Stomach (tissue), 9 donors: ENCODE results near the gene BSPRY. TPM values are rescaled to one million over a fixed set of nuclear protein-coding genes. Genes with fewer than 3 reads are reported as not detected.
"Not testable (repeated sequence)": the region's sequence is repeated elsewhere in the genome, so short reads cannot be mapped to it uniquely, and the experiment has no call there.

ENCODE experiments used
- DNase-seq, 2 donors: peaks; one replicate each; pipeline versions ENCODE4 v3.0.0 to v3.0.0-alpha.2; 2013 to 2019
- H3K27ac ChIP-seq, 5 donors: fragments of 200-600 bp in 4 of 5; sonication (generic) in 4 of 5; one replicate each; pipeline ENCODE4 v1.5.1; 2013 to 2019; ENCODE audit warnings: mild to moderate bottlenecking in 1 of 5, moderate library complexity in 1 of 5
- H3K27me3 ChIP-seq, 3 donors: fragments of 200-600 bp; sonication (generic); one replicate each; pipeline ENCODE4 v1.5.1; 2017 to 2019; ENCODE audit warnings: mixed run types in 1 of 3
- H3K36me3 ChIP-seq, 4 donors: fragments of 200-600 bp; sonication (generic); 1 replicate in 3 of 4; 2 replicates in 1 of 4; pipeline ENCODE4 v1.5.1; 2016 to 2019
- H3K4me1 ChIP-seq, 4 donors: fragments of 200-600 bp; sonication (generic); one replicate each; pipeline ENCODE4 v1.5.1; 2016 to 2019
- H3K4me3 ChIP-seq, 4 donors: fragments of 200-600 bp; sonication (generic) in 3 of 4; one replicate each; pipeline ENCODE4 v1.5.1; 2016 to 2019; ENCODE audit warnings: mild to moderate bottlenecking in 1 of 4
- H3K9me3 ChIP-seq, 4 donors: fragments of 200-600 bp; sonication (generic); one replicate each; pipeline ENCODE4 v1.5.1; 2016 to 2019
- CTCF ChIP-seq, 7 experiments: fragments of 450-650 bp in 4 of 7; fragments of 200-600 bp in 3 of 7; sonication (generic) in 3 of 7; IDR thresholded peaks; one replicate each; pipeline ENCODE4 v1.5.1; 2016 to 2019; ENCODE audit warnings: antibody characterized with exemption in 7 of 7, control low read depth in 2 of 7, mild to moderate bottlenecking in 1 of 7
- EP300 ChIP-seq: sonication (generic); formaldehyde crosslinking; IDR thresholded peaks from one replicate; pipeline ENCODE4 v1.6.1; 2017; ENCODE audit warnings: antibody characterized with exemption
- POLR2A ChIP-seq, 4 donors: fragments of 450-650 bp; IDR thresholded peaks; one replicate each; pipeline ENCODE4 v1.6.1; 2016; ENCODE audit warnings: antibody characterized with exemption in 4 of 4, control low read depth in 2 of 4, mild to moderate bottlenecking in 1 of 4, moderate library complexity in 1 of 4
- POLR2AphosphoS5 ChIP-seq, 3 donors: sonication (generic); formaldehyde crosslinking; IDR thresholded peaks; one replicate each; pipeline ENCODE4 v1.6.1; 2016; ENCODE audit warnings: antibody characterized with exemption in 3 of 3
- WGBS, 5 donors: extraction: QIAGEN DNeasy Blood & Tissue Kit in 3 of 5; methylation state at CpG; one replicate each; pipeline versions ENCODE4 v1.1.5 to v1.1.7; 2013 to 2018; 5-methylcytosine and 5-hydroxymethylcytosine counted together
- intact Hi-C: fragments of 100-400 bp; cut with DNase I; formaldehyde crosslinking; loops from one replicate; pipeline ENCODE4 v1.15.1; 2023; ENCODE audit warnings: low total_unique reads
- polyA plus RNA-seq, 3 donors: library from polyadenylated mRNA; stranded (reverse); fragments of 200-250 nt; gene quantifications; one replicate each; pipeline ENCODE4 v1.2.3, GENCODE V29; 2013
- total RNA-seq, 5 donors: library from RNA; depleted of rRNA; stranded (reverse); fragments of >200 nt; gene quantifications; one replicate each; pipeline versions ENCODE4 v1.1.0 to v1.2.3, GENCODE V29; 2014 to 2016
- donor health status: healthy with polysubstance abuse.
- donor health status: Bipolar disorder and iron deficiency.
- donor health status: healthy.

The BSPRY gene
- total and polyA plus RNA-seq, 8 donors, result 2.2 to 60.3 (median 20.0) TPM

- WGBS, 5 donors, result 54 to 70% (median 58%) methylated on average over 5 to 6 of the region's 6 CpGs
- H3K4me3 ChIP-seq, result peak overlapping the region; percentile 69 to 84 (median 78)
- DNase-seq, result peak; percentile 49 to 75
- intact Hi-C loops, result no loop called here
- peaks cover 14 to 33% (median 27%) of the 10 kb centered on the region in 4 donors for H3K36me3 ChIP-seq
- TF ChIP-seq POLR2AphosphoS5 (IDR thresholded peaks at IDR 0.05), result peak in 1 of 3 donors; percentile 13
- no peak for TF ChIP-seq POLR2A (IDR thresholded peaks at IDR 0.05)
- peak overlapping the region; percentile 89 to 97 (median 96) for H3K27ac ChIP-seq
- H3K9me3 ChIP-seq, result no peaks in the 10 kb centered on the region
- peaks cover 14 to 63% (median 61%) of the 10 kb centered on the region in 4 donors for H3K4me1 ChIP-seq
- no peaks in the 10 kb centered on the region for H3K27me3 ChIP-seq
These were observed 26.0 kb downstream of the BSPRY start for GRCh38 chr9:113375057-113376023.

- Histone ChIP-seq H3K4me1 (peaks cover 14 to 70% (median 64%) of the 10 kb centered on the region in 4 donors), H3K9me3 (no peaks in the 10 kb centered on the region), H3K4me3 (peak within 1 kb of the TSS; percentile 69 to 84 (median 78)), H3K36me3 (peaks cover 14 to 33% (median 27%) of the 10 kb centered on the region in 4 donors), H3K27me3 (no peaks in the 10 kb centered on the region), H3K27ac (peak within 1 kb of the TSS; percentile 89 to 97 (median 96))
- peak; percentile 91 to 94 for DNase-seq
- WGBS, 5 donors, result 1 to 2% (median 2%) methylated on average over 49 to 73 of the region's 74 CpGs
- intact Hi-C loops, result no loop called here
- TF ChIP-seq CTCF (IDR thresholded peaks at IDR 0.05) (no peak), POLR2A (IDR thresholded peaks at IDR 0.05) (peak in 2 of 4 donors; percentile 11 to 86), POLR2AphosphoS5 (IDR thresholded peaks at IDR 0.05) (peak in 2 of 3 donors; percentile 96)
These were observed 27.6 kb downstream of the BSPRY start, which contains the start of gene HDHD3 for GRCh38 chr9:113376634-113377567. HDHD3 (minus strand) TSS chr9:113376986; CDS start chr9:113374354, 2,632 bp downstream.

- WGBS, 5 donors, result 26 to 44% (median 33%) methylated on average over 22 to 24 of the region's 24 CpGs
- H3K27me3 ChIP-seq, intact Hi-C loops, H3K4me3 ChIP-seq, H3K9me3 ChIP-seq, DNase-seq: not testable (repeated sequence)
- Histone ChIP-seq H3K27ac (peak overlapping the region; percentile 57 to 97 (median 86)), H3K36me3 (peaks cover under 1 to 12% (median 10%) of the 10 kb centered on the region in 4 donors), H3K4me1 (peaks cover 14 to 61% (median 58%) of the 10 kb centered on the region in 4 donors)
These were observed 29.9 kb downstream of the BSPRY start for GRCh38 chr9:113379094-113379828.

- WGBS, 5 donors, result 57 to 77% (median 68%) methylated on average over 2 of the region's 2 CpGs
- H3K27me3 ChIP-seq, H3K4me3 ChIP-seq, H3K9me3 ChIP-seq, DNase-seq, intact Hi-C loops, H3K36me3 ChIP-seq: not testable (repeated sequence)
- peak overlapping the region; percentile 79 to 90 (median 85) for H3K27ac ChIP-seq
- H3K4me1 ChIP-seq, result peaks cover 13 to 59% (median 53%) of the 10 kb centered on the region in 4 donors
These were observed 30.5 kb downstream of the BSPRY start for GRCh38 chr9:113379829-113380210.

GRCh38 chr9:113380869-113381378 lies 31.6 kb downstream of the BSPRY start:
- DNase-seq, result peak in 1 of 2 donors; percentile 66
- H3K27ac ChIP-seq, result peak overlapping the region; percentile 79 to 90 (median 85)
- intact Hi-C loops, result no loop called here
- no peaks in the 10 kb centered on the region for H3K9me3 ChIP-seq
- H3K4me3 ChIP-seq, result no peak overlapping the region
- peaks cover 0 to 4% (median 4%) of the 10 kb centered on the region in 4 donors for H3K36me3 ChIP-seq
- TF ChIP-seq EP300 (no peak), CTCF (IDR thresholded peaks at IDR 0.05) (no peak), POLR2AphosphoS5 (IDR thresholded peaks at IDR 0.05) (no peak), POLR2A (IDR thresholded peaks at IDR 0.05) (no peak)
- WGBS, 5 donors, result 21 to 38% (median 27%) methylated on average over 1 of the region's 1 CpG
- H3K27me3 ChIP-seq, result no peaks in the 10 kb centered on the region
- H3K4me1 ChIP-seq, result peaks cover 8 to 50% (median 42%) of the 10 kb centered on the region in 4 donors

- DNase-seq, H3K9me3 ChIP-seq, H3K36me3 ChIP-seq, H3K4me3 ChIP-seq, H3K27me3 ChIP-seq, intact Hi-C loops: not testable (repeated sequence)
- Histone ChIP-seq H3K27ac (peak overlapping the region; percentile 79 to 95 (median 85)), H3K4me1 (peaks cover 8 to 49% (median 41%) of the 10 kb centered on the region in 4 donors)
- WGBS, 5 donors, result 35 to 61% (median 41%) methylated on average over 6 to 7 of the region's 7 CpGs
These were observed 32.1 kb downstream of the BSPRY start for GRCh38 chr9:113381441-113381840.
